Activated CD4-positive, alpha-beta T cell treated with anti-CD3 and anti-CD28 coated beads, Interleukin-2, amount 50 U/mL, for 24 hours (primary cell): ENCODE data around the gene ZNF586.
A peak's percentile ranks its signal among the peaks of the same experiment; 100 is the strongest.
"Not testable (repeated sequence)": the region's sequence is repeated elsewhere in the genome, so short reads cannot be mapped to it uniquely, and the experiment has no call there.

Experiments
- DNase-seq, 2 donors: peaks; one replicate each; pipeline ENCODE4 v3.0.0-alpha.2; 2020; ENCODE audit warnings: low read depth in 1 of 2, low spot score in 1 of 2

The ZNF586 gene

GRCh38 chr19:57769345-57770131, at the start of gene ZNF586:
TSS of gene ZNF586 (plus strand) at chr19:57769676. CDS start at chr19:57769843, 167 bp downstream.
- peak; percentile 63 to 85 for DNase-seq

DNA sequence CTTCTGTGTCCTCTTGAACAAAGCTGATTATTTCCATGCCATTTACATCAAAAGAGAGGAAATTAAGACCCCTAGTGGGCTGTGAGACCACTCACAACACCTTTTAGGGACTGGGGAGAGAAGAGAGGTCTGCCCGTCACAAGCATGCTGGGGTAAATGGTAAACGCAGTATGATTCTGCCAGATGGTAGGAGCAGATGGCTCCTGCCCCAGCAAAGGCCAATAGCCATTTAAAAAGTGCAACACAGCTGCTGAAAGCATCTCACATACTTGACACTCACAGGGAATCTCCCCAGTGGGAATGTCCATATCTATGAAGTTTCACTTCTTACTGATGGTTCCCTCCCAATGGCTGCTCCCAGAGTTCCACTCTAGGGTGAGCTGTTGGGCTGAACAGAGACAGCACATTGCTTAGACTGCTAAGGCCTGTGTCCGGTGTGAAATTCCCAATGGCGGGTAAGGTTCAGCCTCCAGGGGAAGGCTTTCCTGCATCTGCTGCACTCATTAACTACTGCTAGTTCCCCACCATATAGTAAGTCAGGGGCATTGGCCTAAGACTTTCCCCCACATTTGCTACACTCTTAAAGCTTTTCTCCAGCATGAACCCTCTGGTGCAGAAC, 49.5 kb upstream of the ZNF586 start:
- DNase-seq, result no peak

DNA sequence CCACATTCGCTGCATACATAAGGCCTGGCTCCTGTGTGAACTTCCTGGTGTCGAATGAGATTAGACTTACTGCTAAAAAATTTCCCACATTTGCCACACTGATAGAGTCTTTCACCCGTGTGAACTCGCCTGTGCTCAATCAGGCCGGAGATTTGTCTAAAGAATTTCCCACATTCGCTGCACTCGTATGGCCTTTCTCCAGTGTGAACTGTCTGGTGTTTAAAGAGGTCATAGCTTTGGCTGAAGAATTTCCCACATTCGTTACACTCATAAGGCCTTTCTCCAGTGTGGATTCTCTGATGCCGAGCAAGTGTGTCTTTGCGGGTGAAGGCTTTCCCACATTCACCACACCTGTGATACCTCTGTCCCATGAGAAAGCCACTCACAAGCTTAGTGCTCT, 48.6 kb upstream of the ZNF586 start:
- DNase-seq, result no peak

DNA sequence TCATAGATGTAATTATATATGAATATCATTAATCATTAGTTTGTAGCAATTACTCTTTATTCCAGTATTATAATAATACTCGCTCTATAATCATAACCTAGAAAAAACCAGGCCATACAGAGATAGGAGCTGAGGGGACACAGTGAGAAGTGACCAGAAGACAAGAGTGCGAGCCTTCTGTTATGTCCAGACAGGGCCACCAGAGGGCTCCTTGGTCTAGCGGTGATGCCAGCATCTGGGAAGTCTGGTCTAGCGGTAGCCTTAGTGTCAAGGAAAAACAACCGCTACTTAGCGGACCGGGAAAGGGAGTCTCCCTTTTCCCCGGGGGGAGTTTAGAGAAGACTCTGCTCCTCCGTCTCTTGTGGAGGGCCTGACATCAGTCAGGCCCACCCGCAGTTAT, 31.2 kb upstream of the ZNF586 start:
- DNase-seq, result peak; percentile 19 to 27

GRCh38 chr19:57738770-57739169, 30.7 kb upstream of the ZNF586 start:
- not testable (repeated sequence) for DNase-seq

DNA sequence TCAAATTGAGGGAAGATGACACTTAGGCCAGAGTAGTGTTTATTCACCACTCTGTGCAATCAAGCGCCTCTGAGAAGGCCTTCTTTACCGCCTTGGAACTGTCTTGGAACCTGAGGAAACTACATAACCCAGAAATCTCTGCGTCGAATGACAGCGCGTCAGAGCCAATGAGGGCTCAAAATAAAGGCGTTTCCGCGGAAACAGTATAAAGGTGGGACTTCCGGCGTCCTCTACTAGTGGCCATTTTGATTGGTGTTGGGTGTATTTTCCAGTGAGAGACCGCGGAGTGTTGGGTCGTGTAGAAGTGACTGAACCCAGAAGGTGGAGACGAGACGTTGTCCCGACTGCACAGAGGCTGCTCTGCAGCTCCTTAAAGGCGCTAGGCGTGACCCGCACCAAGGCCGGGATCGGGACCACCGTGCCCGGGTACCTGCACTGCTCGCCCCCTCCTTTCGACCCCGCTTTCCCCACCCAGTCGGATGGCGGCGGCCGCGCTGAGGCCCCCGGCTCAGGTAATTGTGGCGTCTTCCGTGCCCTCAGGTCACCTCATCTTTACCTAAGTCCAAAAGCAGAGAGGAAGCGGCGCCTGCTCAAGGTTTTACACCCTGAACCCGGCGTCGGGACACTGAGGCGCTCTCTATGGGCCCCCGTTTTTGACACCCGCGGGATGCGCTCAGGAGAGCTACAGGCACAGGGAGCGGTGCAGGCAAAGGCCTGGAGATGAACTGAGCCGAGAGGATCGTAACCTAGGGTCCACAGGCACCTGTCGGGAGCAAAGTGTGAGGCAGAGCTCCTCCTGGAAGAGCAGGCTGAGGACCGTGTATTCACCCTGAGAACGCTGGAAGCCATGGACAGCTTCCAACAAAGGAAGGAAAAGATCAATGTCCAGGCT, 22.6 kb upstream of the ZNF586 start, which contains the start of gene ZNF776:
TSS of gene ZNF776 (plus strand) at position 236 of the 892 bp plus-strand sequence. CDS start at position 480, 244 bp downstream.
- DNase-seq, result peak; percentile 55 to 81

- DNase-seq, result no peak
These were observed 22.0 kb upstream of the ZNF586 start for GRCh38 chr19:57747472-57747807.

DNA sequence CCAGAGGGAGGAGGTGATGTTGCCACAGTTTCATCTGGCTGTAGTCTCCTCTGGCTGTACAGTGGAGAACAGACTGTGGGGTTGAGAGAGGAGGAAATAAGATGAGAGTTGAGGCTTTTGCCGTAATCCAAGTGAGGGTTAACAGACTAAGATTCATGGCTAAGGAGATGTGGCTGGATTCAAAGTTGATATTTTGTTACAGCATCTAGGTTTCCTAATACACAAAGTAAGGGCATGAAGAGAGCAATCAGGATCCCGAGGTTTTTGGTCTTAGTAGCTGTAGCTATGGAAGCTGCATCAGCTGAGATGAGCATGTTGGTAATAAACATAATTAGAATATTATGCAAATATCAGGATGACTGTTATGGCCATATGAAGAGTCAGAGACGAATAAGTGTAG, 21.4 kb upstream of the ZNF586 start:
- no peak for DNase-seq

GRCh38 chr19:57754091-57754673, 15.3 kb upstream of the ZNF586 start:
- DNase-seq, result no peak

DNA sequence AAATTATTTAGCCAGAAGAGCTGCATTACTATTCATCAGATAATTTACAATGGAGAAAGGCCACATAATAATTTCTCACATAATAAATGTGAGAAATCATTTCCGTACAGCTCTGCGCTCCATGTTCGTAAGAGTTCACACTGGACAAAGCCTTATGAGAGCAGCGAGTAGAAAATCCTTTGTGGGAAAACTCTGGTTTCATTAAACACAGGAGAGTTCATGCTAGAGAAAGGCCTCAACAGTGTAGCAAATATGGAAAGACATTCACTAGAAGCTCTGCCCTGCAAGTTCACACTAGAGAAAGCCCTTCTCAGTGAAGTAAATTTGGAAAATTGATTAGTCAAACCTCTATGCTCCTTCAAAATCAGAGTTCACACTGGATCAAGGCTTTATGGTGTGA, 14.4 kb upstream of the ZNF586 start:
- no peak for DNase-seq

DNA sequence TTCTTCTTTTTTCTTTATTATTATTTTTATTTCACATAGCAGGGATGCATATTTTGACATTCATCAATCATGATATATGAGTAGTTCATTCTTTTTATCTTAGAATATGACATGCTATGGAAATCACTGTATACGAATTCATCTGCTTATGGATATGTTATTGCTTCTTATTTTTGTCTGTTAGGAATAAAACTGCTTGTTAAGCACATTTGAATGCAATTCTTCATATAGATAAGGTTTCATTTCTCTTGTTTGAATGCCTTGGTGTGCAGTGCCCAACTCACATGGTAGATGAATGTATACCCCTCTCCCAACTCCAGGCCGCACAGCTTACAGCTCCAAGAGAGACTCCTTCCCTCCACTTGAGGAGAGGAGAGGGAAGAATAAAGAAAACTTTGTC, 11.5 kb upstream of the ZNF586 start:
- no peak for DNase-seq

- no peak for DNase-seq
These were observed 10.4 kb upstream of the ZNF586 start for GRCh38 chr19:57759096-57759495.

- DNase-seq, result no peak
These were observed 1.9 kb downstream of the ZNF586 start for GRCh38 chr19:57771417-57771816.

GRCh38 chr19:57773488-57773887, 4.0 kb downstream of the ZNF586 start:
- no peak for DNase-seq

DNA sequence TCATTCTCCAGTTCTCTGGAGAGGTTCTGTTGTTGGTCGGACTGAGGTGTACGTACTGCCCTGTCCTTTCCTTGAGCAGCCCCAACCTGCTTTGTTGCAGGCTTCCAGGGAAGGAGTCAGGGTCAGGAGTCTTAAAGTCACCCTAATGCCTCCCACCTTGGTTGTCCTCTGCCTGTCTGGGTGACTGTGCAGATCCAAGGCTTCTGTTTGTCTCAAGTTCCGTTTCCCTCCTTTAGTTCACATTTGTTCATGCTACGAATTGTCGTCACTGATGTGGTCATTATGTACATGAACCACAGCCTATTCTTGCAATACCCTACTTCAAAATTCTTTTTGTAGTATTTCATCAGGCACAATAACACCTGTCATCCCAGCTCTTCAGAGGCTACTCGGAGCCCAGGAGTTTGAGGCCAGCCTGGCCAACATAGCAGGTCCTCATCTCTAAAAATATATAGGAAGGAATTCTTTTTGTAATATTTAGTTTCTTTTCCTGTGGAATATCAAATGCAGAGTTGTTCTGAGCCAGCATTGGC, 7.4 kb downstream of the ZNF586 start:
- DNase-seq, result no peak

DNA sequence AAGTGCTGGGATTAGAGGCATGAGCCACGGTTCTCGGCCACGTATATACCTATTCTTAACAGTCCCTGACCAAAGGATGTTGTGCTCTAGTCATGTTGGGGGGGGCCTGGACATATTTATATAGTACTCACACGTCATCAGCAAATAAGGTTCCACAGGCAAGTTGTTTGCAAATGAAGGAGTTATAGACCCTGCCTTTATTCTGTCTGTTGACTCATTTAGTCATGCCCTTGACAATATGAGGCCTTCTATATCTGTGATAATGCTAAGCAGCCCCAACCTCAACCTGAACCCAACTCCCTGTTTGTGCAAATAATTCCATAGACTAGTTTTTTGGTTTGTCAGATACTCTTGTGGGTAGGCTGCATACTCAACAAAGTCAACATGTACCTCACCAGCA, 8.9 kb downstream of the ZNF586 start:
- DNase-seq, result no peak

DNA sequence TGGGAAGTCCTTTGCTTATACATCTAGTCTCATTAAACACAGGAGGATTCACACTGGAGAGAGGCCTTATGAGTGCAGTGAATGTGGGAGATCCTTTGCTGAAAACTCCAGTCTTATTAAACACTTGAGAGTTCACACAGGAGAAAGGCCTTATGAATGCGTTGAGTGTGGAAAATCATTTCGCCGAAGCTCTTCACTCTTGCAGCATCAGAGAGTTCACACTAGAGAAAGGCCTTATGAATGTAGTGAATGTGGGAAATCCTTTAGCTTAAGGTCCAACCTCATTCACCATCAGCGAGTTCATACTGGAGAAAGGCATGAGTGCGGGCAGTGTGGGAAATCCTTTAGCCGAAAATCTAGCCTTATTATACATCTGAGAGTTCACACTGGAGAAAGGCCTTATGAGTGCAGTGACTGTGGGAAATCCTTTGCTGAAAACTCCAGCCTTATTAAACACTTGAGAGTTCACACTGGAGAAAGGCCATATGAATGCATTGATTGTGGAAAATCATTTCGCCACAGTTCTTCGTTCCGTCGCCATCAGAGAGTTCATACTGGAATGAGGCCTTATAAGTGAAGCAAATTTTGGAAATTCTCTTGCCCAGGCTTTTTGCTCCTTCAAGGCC, 9.9 kb downstream of the ZNF586 start:
- no peak for DNase-seq

DNA sequence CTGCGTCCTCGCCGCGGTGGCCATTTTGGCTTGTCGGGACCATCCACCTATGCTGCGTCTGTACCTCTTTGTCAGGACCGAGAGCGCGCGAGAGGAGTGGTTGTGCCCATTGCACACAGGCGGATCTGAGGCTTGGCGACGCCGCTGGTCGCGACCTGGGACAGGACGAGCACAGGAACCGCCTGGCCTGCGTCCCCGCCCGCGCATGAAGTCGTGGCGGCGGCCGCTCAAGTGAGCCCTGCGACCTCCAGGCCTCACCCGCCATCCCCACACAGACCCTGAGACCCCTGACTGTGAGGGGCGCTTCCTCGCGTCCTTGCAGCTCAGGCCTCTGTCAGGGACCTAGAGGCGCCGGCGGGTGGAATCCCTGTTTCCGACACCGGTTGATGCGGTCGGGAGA, 16.8 kb downstream of the ZNF586 start:
- no peak for DNase-seq

DNA sequence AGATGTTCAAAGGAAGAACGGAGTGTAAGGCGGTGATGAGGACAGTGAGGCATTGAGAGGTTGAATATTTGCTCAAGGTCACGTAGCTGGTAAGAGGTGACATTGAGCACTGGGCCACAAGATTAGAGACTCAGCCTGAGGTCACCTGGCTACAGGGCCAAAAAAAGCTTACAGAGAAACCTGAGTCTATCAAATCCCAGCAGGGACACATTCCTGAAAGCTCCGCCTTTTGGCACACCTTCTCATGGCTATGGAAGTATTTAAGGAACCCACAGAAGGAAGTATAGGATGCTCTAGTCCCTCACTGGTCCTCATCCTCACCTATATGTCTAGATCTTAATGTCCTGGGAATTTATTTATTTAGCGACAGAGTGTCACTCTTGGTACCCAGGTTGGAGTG, 17.4 kb downstream of the ZNF586 start:
- DNase-seq, result no peak

- DNase-seq, result no peak
These were observed 18.7 kb downstream of the ZNF586 start for GRCh38 chr19:57788114-57788692.
